ENCODE measurements around the gene ATG3. TPM values are rescaled to one million over a fixed set of nuclear protein-coding genes. Genes with fewer than 3 reads are reported as not detected.
"Not testable (repeated sequence)": the region's sequence is repeated elsewhere in the genome, so short reads cannot be mapped to it uniquely, and the experiment has no call there.

The ATG3 gene
- total RNA-seq, 1 donor from 2014 or later = 43.2 TPM

- no peak for DNase-seq (ENCODE audit: low spot score)
These were observed 62.6 kb downstream of the ATG3 start, which contains the start of gene BTLA for GRCh38 chr3:112498914-112499711. Gene BTLA, minus strand, starts transcription at chr3:112499472. Its CDS starts 114 bp downstream, at chr3:112499358.

GRCh38 chr3:112497897-112498548, 63.7 kb downstream of the ATG3 start:
- no peak for DNase-seq (ENCODE audit: low spot score)

GRCh38 chr3:112496366-112497067, 65.2 kb downstream of the ATG3 start:
- no peak for DNase-seq (ENCODE audit: low spot score)

- not testable (repeated sequence) for DNase-seq (ENCODE audit: low spot score)
These were observed 67.4 kb downstream of the ATG3 start for GRCh38 chr3:112494448-112494767.

- no peak for DNase-seq (ENCODE audit: low spot score)
These were observed 69.6 kb downstream of the ATG3 start for GRCh38 chr3:112492124-112492523.

- DNase-seq (ENCODE audit: low spot score) = no peak
These were observed 70.4 kb downstream of the ATG3 start for GRCh38 chr3:112491373-112491772.

- DNase-seq (ENCODE audit: low spot score) = no peak
These were observed 71.9 kb downstream of the ATG3 start for GRCh38 chr3:112489674-112490479.

GRCh38 chr3:112486811-112487505, 74.8 kb downstream of the ATG3 start:
- DNase-seq (ENCODE audit: low spot score) = no peak

GRCh38 chr3:112484352-112484751, 77.4 kb downstream of the ATG3 start:
- DNase-seq (ENCODE audit: low spot score) = no peak

GRCh38 chr3:112482675-112483074, 79.1 kb downstream of the ATG3 start:
- no peak for DNase-seq (ENCODE audit: low spot score)

Other genes with a start within 250 kb of the ATG3 start
- 10.5 TPM for gene CD200, start 228.8 kb downstream of the ATG3 start, total RNA-seq
- gene BTLA, start 62.5 kb downstream of the ATG3 start, total RNA-seq = 0.81 TPM
- 37.5 TPM for gene SLC35A5, start 83 bp upstream of the ATG3 start, total RNA-seq
- 67.8 TPM for gene CCDC80, start 79.2 kb upstream of the ATG3 start, total RNA-seq

All from mucosa of gallbladder (tissue), 1 donor.